A549 (cell line): ENCODE measurements around the gene ADGRF5. TPM values are rescaled to one million over a fixed set of nuclear protein-coding genes. Genes with fewer than 3 reads are reported as not detected.

Experiments
- ATAC-seq, 2 experiments: fragments of 200-7000 bp in 1 of 2; fragments of >200 bp in 1 of 2; cut with Nextera tagmentation in 1 of 2; cut with Tn5 transposase in 1 of 2; 3 replicates each; pipeline versions ENCODE4 v1.8.0 to v1.9.1; 2018 to 2020; ENCODE audit warnings: mild to moderate bottlenecking in 1 of 2, moderate library complexity in 1 of 2
- CTCF ChIA-PET: fragments of 300-600 bp; sonication (Branson Sonifier 250); formaldehyde crosslinking; extraction: SDS; loops from one replicate; lab custom pipeline; 2021; ENCODE audit warnings: antibody characterized with exemption, inconsistent platforms; lab: Yijun Ruan, JAX
- POLR2A ChIA-PET: fragments of 350-600 bp; formaldehyde crosslinking; extraction: SDS; loops from one replicate; lab custom pipeline; 2021; ENCODE audit warnings: antibody characterized with exemption, inconsistent platforms; lab: Yijun Ruan, JAX
- DNase-seq, 2 experiments: peaks; one replicate each; pipeline versions ENCODE4 v3.0.0 to v3.0.0-alpha.2; 2011 to 2016; ENCODE audit warnings: low read depth in 1 of 2, low spot score in 1 of 2
- FAIRE-seq: peaks from 2 replicates; lab custom pipeline; 2011; peaks lifted over from hg19 to GRCh38; lab: Jason Lieb, UNC
- H3K27ac ChIP-seq, 2 experiments: fragments of >200 bp; sonication (Bioruptor Twin); formaldehyde crosslinking; 3 replicates each; pipeline ENCODE4 v1.5.1; 2016 to 2017
- H3K4me1 ChIP-seq: fragments of >200 bp; sonication (Bioruptor Twin); formaldehyde crosslinking; 3 replicates; pipeline ENCODE4 v1.6.1; 2016
- H3K4me2 ChIP-seq: fragments of >200 bp; sonication (Bioruptor Twin); formaldehyde crosslinking; 3 replicates; pipeline ENCODE4 v1.6.1; 2016
- H3K4me3 ChIP-seq: fragments of >200 bp; sonication (Bioruptor Twin); formaldehyde crosslinking; 3 replicates; pipeline ENCODE4 v1.5.1; 2016
- H3K9me3 ChIP-seq: fragments of >200 bp; sonication (Bioruptor Twin); formaldehyde crosslinking; 3 replicates; pipeline ENCODE4 v1.6.1; 2016
- CHD2 ChIP-seq: fragments of 150-350 bp; IDR thresholded peaks from 2 replicates; pipeline ENCODE4 v1.6.1; 2014; ENCODE audit warnings: low read length; ENCODE audit not compliant: partially characterized antibody
- CHD4 ChIP-seq: fragments of 200-600 bp; sonication (generic); IDR thresholded peaks from 2 replicates; pipeline ENCODE4 v1.6.1; 2016; ENCODE audit warnings: antibody characterized with exemption, mild to moderate bottlenecking, borderline replicate concordance
- FOSL2 ChIP-seq, 2 experiments: fragments of 450-650 bp in 1 of 2; fragments of >200 bp in 1 of 2; sonication (Bioruptor Twin) in 1 of 2; formaldehyde crosslinking; IDR thresholded peaks; 2 replicates each; pipeline versions ENCODE4 v1.5.0 to v1.6.1; 2016 to 2020; ENCODE audit warnings: mild to moderate bottlenecking in 1 of 2, moderate library complexity in 1 of 2
- GATA3 ChIP-seq: IDR thresholded peaks from 2 replicates; pipeline ENCODE4 v1.6.1; 2012; ENCODE audit warnings: borderline replicate concordance
- HDAC2 ChIP-seq: fragments of 200-600 bp; sonication (generic); IDR thresholded peaks from 2 replicates; pipeline ENCODE4 v1.6.1; 2016
- JUN ChIP-seq, 2 experiments: fragments of >200 bp; sonication (Bioruptor Twin); formaldehyde crosslinking; IDR thresholded peaks; 2 replicates in 1 of 2; 3 replicates in 1 of 2; pipeline ENCODE4 v1.6.1; 2016 to 2017
- KDM5A ChIP-seq: fragments of 200-600 bp; sonication (generic); IDR thresholded peaks from 2 replicates; pipeline ENCODE4 v1.6.1; 2016; ENCODE audit warnings: antibody characterized with exemption, mild to moderate bottlenecking
- MAFK ChIP-seq: fragments of 450-650 bp; IDR thresholded peaks from 2 replicates; pipeline ENCODE4 v1.6.1; 2014; ENCODE audit not compliant: partially characterized antibody
- NFE2L2 ChIP-seq: fragments of 150-350 bp; conservative IDR thresholded peaks from 2 replicates; pipeline ENCODE4 v1.6.1; 2014; ENCODE audit warnings: low read length
- NPAS2 ChIP-seq: fragments of 250-450 bp; sonication (Bioruptor Pico); IDR thresholded peaks from 2 replicates; pipeline ENCODE4 v1.8.0; 2022; ENCODE audit warnings: mild to moderate bottlenecking, moderate library complexity, borderline replicate concordance
- PHF8 ChIP-seq: fragments of 200-600 bp; sonication (generic); IDR thresholded peaks from 2 replicates; pipeline ENCODE4 v1.6.1; 2016; ENCODE audit warnings: low read depth, mild to moderate bottlenecking, antibody characterized with exemption, moderate library complexity, borderline replicate concordance
- RARB ChIP-seq: fragments of 250-450 bp; sonication (Bioruptor Pico); IDR thresholded peaks from 2 replicates; pipeline ENCODE4 v1.8.0; 2021; ENCODE audit warnings: mild to moderate bottlenecking, moderate library complexity
- RNF2 ChIP-seq: fragments of 200-600 bp; sonication (generic); IDR thresholded peaks from 2 replicates; pipeline ENCODE4 v1.6.1; 2016; ENCODE audit warnings: low read depth, mild to moderate bottlenecking, antibody characterized with exemption, moderate library complexity, borderline replicate concordance
- SMC3 ChIP-seq: fragments of >200 bp; sonication (Bioruptor Twin); formaldehyde crosslinking; IDR thresholded peaks from 3 replicates; pipeline ENCODE4 v1.6.1; 2018; ENCODE audit warnings: inconsistent platforms
- TFCP2L1 ChIP-seq: fragments of 250-450 bp; sonication (Bioruptor Pico); IDR thresholded peaks from 2 replicates; pipeline ENCODE4 v1.5.0; 2021; ENCODE audit warnings: mild to moderate bottlenecking
- TP53 ChIP-seq: fragments of 250-450 bp; sonication (Bioruptor Pico); IDR thresholded peaks from 2 replicates; pipeline ENCODE4 v1.5.0; 2021; ENCODE audit warnings: mild to moderate bottlenecking, moderate library complexity
- ZFP36 ChIP-seq: fragments of 450-650 bp; IDR thresholded peaks from 2 replicates; pipeline ENCODE4 v1.6.1; 2014; ENCODE audit warnings: borderline replicate concordance; ENCODE audit not compliant: partially characterized antibody
- ZNF302 ChIP-seq: fragments of 250-450 bp; sonication (Bioruptor Pico); IDR thresholded peaks from 2 replicates; pipeline ENCODE4 v1.9.0; 2021; ENCODE audit warnings: inconsistent platforms, mild to moderate bottlenecking, moderate library complexity
- ZSCAN20 ChIP-seq: fragments of 250-450 bp; sonication (Bioruptor Pico); IDR thresholded peaks from 2 replicates; pipeline ENCODE4 v1.8.0; 2022; ENCODE audit warnings: mild to moderate bottlenecking, moderate library complexity
- polyA plus RNA-seq, 4 experiments: library from polyadenylated mRNA; depleted of rRNA in 3 of 4; stranded (reverse); fragments of >200 nt; fragmentation: RNase III in 1 of 4; extraction: RNeasy Plus Mini Kit Qiagen cat#74134 plus additional on column Dnase treatment in 1 of 4; gene quantifications; 2 replicates in 3 of 4; 3 replicates in 1 of 4; pipeline ENCODE4 v1.2.3, GENCODE V29; 2011 to 2017
- TF ChIP-seq, protein P1 (sequence below): fragments of >200 bp; sonication (Bioruptor Twin); formaldehyde crosslinking; IDR thresholded peaks from 3 replicates; pipeline ENCODE4 v1.6.1; 2016
- TF ChIP-seq, protein P2 (sequence below): fragments of 200-600 bp; sonication (generic); IDR thresholded peaks from 2 replicates; pipeline ENCODE4 v1.6.1; 2016; ENCODE audit warnings: antibody characterized with exemption, mild to moderate bottlenecking, moderate library complexity
- TF ChIP-seq, protein P3 (sequence below): IDR thresholded peaks from 2 replicates; pipeline ENCODE4 v1.6.1; 2012
- TF ChIP-seq, protein P4 (sequence below): fragments of >200 bp; sonication (Bioruptor Twin); formaldehyde crosslinking; IDR thresholded peaks from 3 replicates; pipeline ENCODE4 v1.5.1; 2016

The ADGRF5 gene
- polyA plus RNA-seq, 2 of the 4 experiments (the other 2 are of a cell fraction) = not detected

DNA sequence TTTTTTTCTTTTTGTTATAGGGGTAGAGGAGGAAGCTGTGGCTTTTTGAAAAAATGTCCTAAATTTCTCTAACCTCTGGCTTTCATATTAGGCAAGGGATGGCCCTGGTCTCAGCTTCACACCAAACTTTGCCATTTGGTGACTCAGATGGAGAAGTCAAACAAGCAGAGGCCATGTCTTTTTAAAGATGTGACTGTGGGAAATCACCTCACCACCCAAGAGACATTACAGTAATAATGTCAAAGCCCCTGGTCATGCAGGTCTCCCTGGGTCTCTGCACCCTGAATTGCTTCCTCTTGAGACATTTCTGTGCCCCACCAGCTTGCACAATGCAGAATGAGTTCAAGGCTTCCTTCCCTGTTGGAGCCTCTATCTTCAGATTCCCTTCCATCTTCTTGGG lies 39.5 kb upstream of the ADGRF5 start:
- Histone ChIP-seq H3K4me1 (no peaks in the 10 kb centered on the region), H3K9me3 (no peaks in the 10 kb centered on the region), H3K4me2 (no peak overlapping the region), H3K27ac (no peak overlapping the region), H3K4me3 (no peak overlapping the region)
- ATAC-seq (no peak), FAIRE-seq (no peak), DNase-seq (no peak)
- POLR2A ChIA-PET = no interaction called here
- CTCF ChIA-PET = interaction anchor here (0.6 to 1.3 kb wide), 2 partner anchors 30 to 60 kb away, joined by 3 to 4 read pairs; no protein-coding TSS in a partner anchor
- TF ChIP-seq NFE2L2 = no peak
- no peak for TF ChIP-seq CHD2
- no peak for TF ChIP-seq TFCP2L1 (CRISPR knock-in tag)
- TF ChIP-seq GATA3 = no peak
- TF ChIP-seq KDM5A = no peak
- TF ChIP-seq ZSCAN20 (CRISPR knock-in tag) = no peak
- TF ChIP-seq FOSL2 (IDR thresholded peaks at IDR 0.05) = no peak
- no peak for TF ChIP-seq FOSL2 (CRISPR knock-in tag; IDR thresholded peaks at IDR 0.05)
- TF ChIP-seq, protein P1, sequence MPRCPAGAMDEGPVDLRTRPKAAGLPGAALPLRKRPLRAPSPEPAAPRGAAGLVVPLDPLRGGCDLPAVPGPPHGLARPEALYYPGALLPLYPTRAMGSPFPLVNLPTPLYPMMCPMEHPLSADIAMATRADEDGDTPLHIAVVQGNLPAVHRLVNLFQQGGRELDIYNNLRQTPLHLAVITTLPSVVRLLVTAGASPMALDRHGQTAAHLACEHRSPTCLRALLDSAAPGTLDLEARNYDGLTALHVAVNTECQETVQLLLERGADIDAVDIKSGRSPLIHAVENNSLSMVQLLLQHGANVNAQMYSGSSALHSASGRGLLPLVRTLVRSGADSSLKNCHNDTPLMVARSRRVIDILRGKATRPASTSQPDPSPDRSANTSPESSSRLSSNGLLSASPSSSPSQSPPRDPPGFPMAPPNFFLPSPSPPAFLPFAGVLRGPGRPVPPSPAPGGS = no peak
- no peak for TF ChIP-seq SMC3
- TF ChIP-seq NPAS2 (CRISPR knock-in tag) = no peak
- TF ChIP-seq PHF8 = no peak
- no peak for TF ChIP-seq HDAC2
- no peak for TF ChIP-seq TP53 (CRISPR knock-in tag)
- TF ChIP-seq ZNF302 (CRISPR knock-in tag) = no peak
- TF ChIP-seq MAFK = no peak
- TF ChIP-seq CHD4 = no peak
- no peak for TF ChIP-seq JUN (IDR thresholded peaks at IDR 0.05)
- no peak for TF ChIP-seq RNF2

DNA sequence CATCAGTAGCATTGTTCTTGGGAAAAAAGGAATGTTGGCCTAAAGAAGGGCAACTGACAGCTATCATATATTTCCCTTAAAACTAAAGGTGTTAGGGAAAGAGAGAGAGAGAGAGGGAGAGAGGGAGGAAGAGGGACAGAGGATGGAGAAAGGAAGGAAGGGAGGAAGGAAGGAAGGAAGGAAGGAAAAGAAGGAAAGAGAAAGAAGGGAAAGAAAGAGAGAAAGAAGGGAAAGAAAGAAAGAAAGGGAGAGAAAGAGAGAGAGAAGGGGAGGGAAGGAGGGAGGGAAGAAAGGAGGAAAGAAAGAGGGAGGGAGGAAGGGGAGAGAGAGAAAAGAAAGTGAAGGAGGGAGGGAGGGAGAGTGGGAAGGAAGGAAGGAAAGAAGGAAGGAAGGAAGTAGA lies 37.7 kb upstream of the ADGRF5 start:
- DNase-seq = no peak
- Histone ChIP-seq H3K9me3 (no peaks in the 10 kb centered on the region), H3K27ac (no peak overlapping the region), H3K4me1 (no peaks in the 10 kb centered on the region), H3K4me3 (no peak overlapping the region), H3K4me2 (no peak overlapping the region)
- TF ChIP-seq, protein P2, sequence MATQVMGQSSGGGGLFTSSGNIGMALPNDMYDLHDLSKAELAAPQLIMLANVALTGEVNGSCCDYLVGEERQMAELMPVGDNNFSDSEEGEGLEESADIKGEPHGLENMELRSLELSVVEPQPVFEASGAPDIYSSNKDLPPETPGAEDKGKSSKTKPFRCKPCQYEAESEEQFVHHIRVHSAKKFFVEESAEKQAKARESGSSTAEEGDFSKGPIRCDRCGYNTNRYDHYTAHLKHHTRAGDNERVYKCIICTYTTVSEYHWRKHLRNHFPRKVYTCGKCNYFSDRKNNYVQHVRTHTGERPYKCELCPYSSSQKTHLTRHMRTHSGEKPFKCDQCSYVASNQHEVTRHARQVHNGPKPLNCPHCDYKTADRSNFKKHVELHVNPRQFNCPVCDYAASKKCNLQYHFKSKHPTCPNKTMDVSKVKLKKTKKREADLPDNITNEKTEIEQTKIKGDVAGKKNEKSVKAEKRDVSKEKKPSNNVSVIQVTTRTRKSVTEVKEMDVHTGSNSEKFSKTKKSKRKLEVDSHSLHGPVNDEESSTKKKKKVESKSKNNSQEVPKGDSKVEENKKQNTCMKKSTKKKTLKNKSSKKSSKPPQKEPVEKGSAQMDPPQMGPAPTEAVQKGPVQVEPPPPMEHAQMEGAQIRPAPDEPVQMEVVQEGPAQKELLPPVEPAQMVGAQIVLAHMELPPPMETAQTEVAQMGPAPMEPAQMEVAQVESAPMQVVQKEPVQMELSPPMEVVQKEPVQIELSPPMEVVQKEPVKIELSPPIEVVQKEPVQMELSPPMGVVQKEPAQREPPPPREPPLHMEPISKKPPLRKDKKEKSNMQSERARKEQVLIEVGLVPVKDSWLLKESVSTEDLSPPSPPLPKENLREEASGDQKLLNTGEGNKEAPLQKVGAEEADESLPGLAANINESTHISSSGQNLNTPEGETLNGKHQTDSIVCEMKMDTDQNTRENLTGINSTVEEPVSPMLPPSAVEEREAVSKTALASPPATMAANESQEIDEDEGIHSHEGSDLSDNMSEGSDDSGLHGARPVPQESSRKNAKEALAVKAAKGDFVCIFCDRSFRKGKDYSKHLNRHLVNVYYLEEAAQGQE = no peak
- TF ChIP-seq RARB (CRISPR knock-in tag) (no peak), ZNF302 (CRISPR knock-in tag) (no peak), KDM5A (no peak), ZFP36 (no peak)
- TF ChIP-seq, protein P3, sequence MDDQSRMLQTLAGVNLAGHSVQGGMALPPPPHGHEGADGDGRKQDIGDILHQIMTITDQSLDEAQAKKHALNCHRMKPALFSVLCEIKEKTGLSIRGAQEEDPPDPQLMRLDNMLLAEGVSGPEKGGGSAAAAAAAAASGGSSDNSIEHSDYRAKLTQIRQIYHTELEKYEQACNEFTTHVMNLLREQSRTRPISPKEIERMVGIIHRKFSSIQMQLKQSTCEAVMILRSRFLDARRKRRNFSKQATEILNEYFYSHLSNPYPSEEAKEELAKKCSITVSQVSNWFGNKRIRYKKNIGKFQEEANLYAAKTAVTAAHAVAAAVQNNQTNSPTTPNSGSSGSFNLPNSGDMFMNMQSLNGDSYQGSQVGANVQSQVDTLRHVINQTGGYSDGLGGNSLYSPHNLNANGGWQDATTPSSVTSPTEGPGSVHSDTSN = no peak
- TF ChIP-seq, protein P4, sequence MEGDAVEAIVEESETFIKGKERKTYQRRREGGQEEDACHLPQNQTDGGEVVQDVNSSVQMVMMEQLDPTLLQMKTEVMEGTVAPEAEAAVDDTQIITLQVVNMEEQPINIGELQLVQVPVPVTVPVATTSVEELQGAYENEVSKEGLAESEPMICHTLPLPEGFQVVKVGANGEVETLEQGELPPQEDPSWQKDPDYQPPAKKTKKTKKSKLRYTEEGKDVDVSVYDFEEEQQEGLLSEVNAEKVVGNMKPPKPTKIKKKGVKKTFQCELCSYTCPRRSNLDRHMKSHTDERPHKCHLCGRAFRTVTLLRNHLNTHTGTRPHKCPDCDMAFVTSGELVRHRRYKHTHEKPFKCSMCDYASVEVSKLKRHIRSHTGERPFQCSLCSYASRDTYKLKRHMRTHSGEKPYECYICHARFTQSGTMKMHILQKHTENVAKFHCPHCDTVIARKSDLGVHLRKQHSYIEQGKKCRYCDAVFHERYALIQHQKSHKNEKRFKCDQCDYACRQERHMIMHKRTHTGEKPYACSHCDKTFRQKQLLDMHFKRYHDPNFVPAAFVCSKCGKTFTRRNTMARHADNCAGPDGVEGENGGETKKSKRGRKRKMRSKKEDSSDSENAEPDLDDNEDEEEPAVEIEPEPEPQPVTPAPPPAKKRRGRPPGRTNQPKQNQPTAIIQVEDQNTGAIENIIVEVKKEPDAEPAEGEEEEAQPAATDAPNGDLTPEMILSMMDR = no peak
- ChIA-PET POLR2A (no interaction called here), CTCF (interaction anchor here (1.7 kb wide), 1 partner anchor 32 kb away, joined by 5 read pairs; no protein-coding TSS in a partner anchor)
- ATAC-seq = no peak
- FAIRE-seq = no peak
